ENCODE results near the gene ASL. TPM values are rescaled to one million over a fixed set of nuclear protein-coding genes. Genes with fewer than 3 reads are reported as not detected.
"Not testable (repeated sequence)": the region's sequence is repeated elsewhere in the genome, so short reads cannot be mapped to it uniquely, and the experiment has no call there.

The ASL gene
- total RNA-seq, 1 experiment from 2014 or later: 56.5 TPM

DNA sequence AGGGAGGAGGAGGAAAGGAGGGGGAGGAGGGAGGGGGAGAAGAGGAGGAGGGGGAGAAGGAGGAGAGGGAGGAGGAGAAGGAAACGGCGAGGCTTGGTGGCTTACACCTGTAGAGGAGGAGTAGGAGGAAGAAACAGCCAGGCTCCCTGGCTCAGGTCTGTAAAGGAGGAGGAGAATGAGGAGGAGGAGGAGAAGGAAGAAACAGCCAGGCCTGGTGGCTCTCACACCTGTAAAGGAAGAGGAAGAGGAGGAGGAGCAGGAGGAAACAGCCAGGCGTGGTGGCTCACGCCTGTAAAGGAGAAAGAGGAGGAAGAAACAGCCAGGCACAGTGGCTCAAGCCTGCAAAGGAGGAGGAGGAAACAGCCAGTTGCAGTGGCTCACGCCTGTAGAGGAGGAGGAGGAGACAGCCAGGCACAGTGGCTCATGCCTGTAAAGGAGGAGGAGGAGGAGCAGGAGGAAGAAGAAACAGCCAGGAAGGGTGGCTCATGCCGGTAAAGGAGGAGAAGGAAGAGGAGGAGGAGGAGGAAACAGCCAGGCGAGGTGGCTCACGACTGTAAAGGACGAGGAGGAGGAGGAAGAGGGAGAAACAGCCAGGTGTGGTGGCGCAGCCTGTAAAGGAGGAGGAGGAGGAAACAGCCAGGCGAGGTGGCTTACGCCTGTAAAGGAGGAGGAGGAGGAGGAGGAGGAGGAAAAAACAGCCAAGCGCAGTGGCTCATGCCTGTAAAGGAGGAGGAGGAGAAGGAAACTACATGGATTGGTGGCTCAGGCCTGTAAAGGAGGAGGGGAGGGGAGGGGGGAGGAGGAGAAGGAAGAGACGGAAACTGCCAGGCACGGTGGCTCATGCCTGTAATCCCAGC, 24.2 kb downstream of the ASL start:
- intact Hi-C loops (cut with micrococcal nuclease): no loop called here
- ChIA-PET CTCF (interaction anchor here (0.6 to 0.7 kb wide), 2 partner anchors 27 to 288 kb away, joined by 3 read pairs; no protein-coding TSS in a partner anchor), POLR2A (interaction anchor here (0.6 to 2.0 kb wide), 8 partner anchors 12 to 349 kb away, joined by 3 to 17 read pairs (median 4); partner anchors contain the start of gene CRCP)
- peak; percentile 95 for DNase-seq (ENCODE audit: unreplicated experiment)
- no peaks in the 10 kb centered on the region for H3K27me3 Mint-ChIP-seq (ENCODE audit: insufficient read depth, unreplicated experiment)
- H3K4me3 Mint-ChIP-seq (ENCODE audit: unreplicated experiment): peak overlapping the region; percentile 92
- H3K36me3 Mint-ChIP-seq (ENCODE audit: insufficient read depth, unreplicated experiment): peaks cover 11% of the 10 kb centered on the region
- H3K4me1 Mint-ChIP-seq (ENCODE audit: insufficient read depth, unreplicated experiment): peaks cover 18% of the 10 kb centered on the region
- BruUV-seq (replicated peaks): no TSS peak
- no peaks in the 10 kb centered on the region for H3K9me3 Mint-ChIP-seq (ENCODE audit: unreplicated experiment)
- TF ChIP-seq CTCF (IDR thresholded peaks at IDR 0.05; ENCODE audit: unreplicated experiment): no peak
- peak overlapping the region; percentile 67 for H3K27ac Mint-ChIP-seq (ENCODE audit: low read depth, unreplicated experiment)

DNA sequence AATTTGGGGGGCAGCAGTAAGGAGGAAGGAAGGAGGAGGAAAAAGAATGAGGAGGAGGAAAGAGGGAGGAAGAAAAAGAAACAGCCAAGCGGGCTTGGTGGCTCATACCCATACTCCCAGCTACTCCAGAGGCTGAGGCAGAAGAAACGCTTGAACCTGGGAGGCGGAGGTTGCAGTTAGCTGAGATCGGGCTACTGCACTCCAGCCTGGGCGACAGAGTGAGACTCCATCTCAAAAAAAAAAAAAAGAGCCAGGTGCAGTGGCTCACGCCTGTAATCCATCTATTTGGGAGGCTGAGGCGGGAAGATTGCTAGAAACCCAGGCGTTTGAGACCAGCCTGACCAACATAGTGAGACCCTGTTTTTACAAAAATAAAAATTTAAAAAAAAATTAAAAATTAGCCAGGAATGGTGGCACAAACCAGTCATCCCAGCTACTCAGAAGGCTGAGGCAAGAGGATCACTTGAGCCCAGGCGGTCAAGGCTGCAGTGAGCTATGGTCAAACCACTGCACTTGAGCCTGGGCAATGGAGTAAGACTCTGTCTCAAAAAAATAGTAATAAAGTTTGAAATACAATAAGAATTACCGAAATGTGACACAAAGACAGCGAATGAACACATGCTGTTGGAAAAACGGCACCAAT, 24.9 kb downstream of the ASL start:
- H3K27ac Mint-ChIP-seq (ENCODE audit: low read depth, unreplicated experiment): peak overlapping the region; percentile 67
- CTCF ChIA-PET: interaction anchor here (0.6 to 1.0 kb wide), 3 partner anchors 28 to 287 kb away, joined by 3 read pairs; no protein-coding TSS in a partner anchor
- peaks cover 11% of the 10 kb centered on the region for H3K36me3 Mint-ChIP-seq (ENCODE audit: insufficient read depth, unreplicated experiment)
- H3K4me3 Mint-ChIP-seq (ENCODE audit: unreplicated experiment): peak overlapping the region; percentile 92
- intact Hi-C loops (cut with micrococcal nuclease): no loop called here
- H3K27me3 Mint-ChIP-seq (ENCODE audit: insufficient read depth, unreplicated experiment): no peaks in the 10 kb centered on the region
- H3K4me1 Mint-ChIP-seq (ENCODE audit: insufficient read depth, unreplicated experiment): peaks cover 23% of the 10 kb centered on the region
- no peak for DNase-seq (ENCODE audit: unreplicated experiment)
- TF ChIP-seq CTCF (IDR thresholded peaks at IDR 0.05; ENCODE audit: unreplicated experiment): no peak
- H3K9me3 Mint-ChIP-seq (ENCODE audit: unreplicated experiment): no peaks in the 10 kb centered on the region
- no TSS peak for BruUV-seq (replicated peaks)
- POLR2A ChIA-PET: interaction anchor here (0.6 to 2.0 kb wide), 8 partner anchors 11 to 350 kb away, joined by 3 to 17 read pairs (median 4); partner anchors contain the start of gene CRCP

- CTCF ChIA-PET: interaction anchor here (0.9 to 1.3 kb wide), 3 partner anchors 12 to 71 kb away, joined by 4 to 6 read pairs (median 4); partner anchors contain the start of gene CRCP
- POLR2A ChIA-PET: interaction anchor here (0.7 to 1.1 kb wide), 3 partner anchors 13 to 26 kb away, joined by 3 to 4 read pairs (median 3); partner anchors contain the start of genes ASL and CRCP
- H3K4me3 Mint-ChIP-seq (ENCODE audit: unreplicated experiment); DNase-seq (ENCODE audit: unreplicated experiment); intact Hi-C loops (cut with micrococcal nuclease); H3K9me3 Mint-ChIP-seq (ENCODE audit: unreplicated experiment); H3K27me3 Mint-ChIP-seq (ENCODE audit: insufficient read depth, unreplicated experiment); BruUV-seq (replicated peaks); H3K27ac Mint-ChIP-seq (ENCODE audit: low read depth, unreplicated experiment): not testable (repeated sequence)
- H3K36me3 Mint-ChIP-seq (ENCODE audit: insufficient read depth, unreplicated experiment): peaks cover 11% of the 10 kb centered on the region
- H3K4me1 Mint-ChIP-seq (ENCODE audit: insufficient read depth, unreplicated experiment): peaks cover 24% of the 10 kb centered on the region
Measured at GRCh38 chr7:66102168-66102567, 26.5 kb downstream of the ASL start.

DNA sequence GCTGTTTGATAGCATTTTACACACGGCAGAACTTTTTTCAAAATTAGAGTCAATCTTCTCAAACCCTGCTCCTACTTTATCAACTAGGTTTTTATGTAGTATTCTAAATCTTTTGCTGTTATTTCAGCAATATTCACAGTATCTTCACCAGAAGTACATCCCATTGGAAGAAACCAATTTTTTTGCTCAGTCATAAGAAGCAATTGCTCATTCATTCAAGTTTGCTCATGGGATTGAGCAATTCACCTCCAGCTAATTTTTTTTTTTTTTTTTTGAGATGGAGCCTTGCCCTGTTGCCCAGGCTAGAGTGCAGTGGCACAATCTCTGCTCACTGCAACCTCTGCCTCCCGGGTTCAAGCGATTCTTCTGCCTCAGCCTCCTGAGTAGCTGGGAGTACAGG, 28.4 kb downstream of the ASL start:
- BruUV-seq (replicated peaks); H3K27me3 Mint-ChIP-seq (ENCODE audit: insufficient read depth, unreplicated experiment); H3K27ac Mint-ChIP-seq (ENCODE audit: low read depth, unreplicated experiment); H3K9me3 Mint-ChIP-seq (ENCODE audit: unreplicated experiment); intact Hi-C loops (cut with micrococcal nuclease); H3K4me3 Mint-ChIP-seq (ENCODE audit: unreplicated experiment): not testable (repeated sequence)
- ChIA-PET POLR2A (interaction anchor here (1.0 to 2.9 kb wide), 2 partner anchors 8 to 11 kb away, joined by 3 to 12 read pairs; partner anchors contain the start of gene CRCP), CTCF (interaction anchor here (0.6 kb wide), 1 partner anchor 11 kb away, joined by 3 read pairs; the partner anchor contains the start of gene CRCP)
- peaks cover 24% of the 10 kb centered on the region for H3K4me1 Mint-ChIP-seq (ENCODE audit: insufficient read depth, unreplicated experiment)
- peaks cover 11% of the 10 kb centered on the region for H3K36me3 Mint-ChIP-seq (ENCODE audit: insufficient read depth, unreplicated experiment)
- DNase-seq (ENCODE audit: unreplicated experiment): peak; percentile 63

Measured in MCF 10A (cell line).